ENCODE results near the gene STARD3.

GRCh38 chr17:39663688-39664580, 27.0 kb downstream of the STARD3 start:
- no peak for TF ChIP-seq POLR2AphosphoS5 (IDR thresholded peaks at IDR 0.05; ENCODE audit: low read depth, low read length)
- no peak for TF ChIP-seq CTCF (IDR thresholded peaks at IDR 0.05)
- no peak for TF ChIP-seq TCF7L2 (IDR thresholded peaks at IDR 0.05; ENCODE audit: low read depth, low read length)
- TF ChIP-seq REST (IDR thresholded peaks at IDR 0.05; ENCODE audit: insufficient read depth in 1 of 2, low read depth in 2 of 2, low read length in 1 of 2): no peak
